NCI-H2081 treated with DMSO at 0.1 percent for 48 hours (cell line): ENCODE measurements around the gene ZSCAN10.
"Not testable (repeated sequence)": the region's sequence is repeated elsewhere in the genome, so short reads cannot be mapped to it uniquely, and the experiment has no call there.

ENCODE experiments used
- DNase-seq: peaks from one replicate; lab custom pipeline; 2025; lab: John Stamatoyannopoulos, UW

ZSCAN10 gene

GRCh38 chr16:3085868-3086595 is 13.1 kb downstream of the ZSCAN10 start:
- DNase-seq: no peak

DNA sequence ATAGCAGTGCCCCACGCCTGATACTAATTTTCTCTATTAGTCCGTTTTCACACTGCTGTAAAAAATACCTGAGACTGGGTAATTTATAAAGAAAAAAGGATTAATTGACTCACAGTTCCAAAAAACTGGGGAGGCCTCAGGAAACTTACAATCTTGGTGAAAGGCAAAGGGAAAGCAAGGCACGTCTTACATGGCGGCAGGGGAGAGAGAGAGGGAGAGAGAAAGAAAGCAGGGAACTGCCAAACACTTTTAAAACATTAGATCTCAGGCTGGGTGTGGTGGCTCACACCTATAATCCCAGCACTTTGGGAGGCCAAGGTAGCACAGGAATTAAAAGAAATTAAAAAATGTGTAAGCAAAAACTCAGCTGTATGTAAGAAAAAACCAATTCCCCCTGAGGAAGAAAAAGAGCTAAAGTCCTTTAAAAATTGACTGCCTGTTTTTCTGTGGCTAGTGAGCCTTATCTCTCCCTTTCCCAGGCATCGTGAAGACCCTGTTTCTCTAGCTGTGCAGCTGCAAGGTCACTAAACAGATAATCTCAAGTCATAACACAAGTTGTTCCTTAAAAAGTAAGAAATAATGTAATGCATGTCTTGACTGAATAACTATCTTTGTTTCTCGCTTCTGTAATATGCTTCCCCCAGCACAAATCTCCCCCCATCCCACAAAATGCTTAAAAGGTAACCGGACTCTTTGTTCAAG is 14.0 kb downstream of the ZSCAN10 start:
- DNase-seq: no peak

DNA sequence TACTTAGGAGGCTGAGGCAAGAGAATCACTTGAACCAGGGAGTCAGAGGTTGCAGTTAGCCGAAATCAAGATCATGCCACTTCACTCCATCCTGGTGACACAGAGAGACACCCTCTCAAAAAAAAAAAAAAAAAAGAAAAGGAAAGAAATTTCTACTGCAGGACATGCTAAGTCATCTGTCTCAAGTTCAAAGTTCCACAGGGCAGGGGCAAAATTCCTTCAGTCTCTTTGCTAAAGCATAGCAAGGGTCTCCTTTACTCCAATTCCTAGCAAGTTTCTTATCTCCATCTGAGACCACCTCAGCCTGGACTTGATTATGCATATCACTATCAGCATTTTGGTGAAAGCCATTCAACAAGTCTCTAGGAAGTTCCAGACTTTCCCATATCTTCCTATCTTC is 14.6 kb downstream of the ZSCAN10 start:
- DNase-seq: no peak

DNA sequence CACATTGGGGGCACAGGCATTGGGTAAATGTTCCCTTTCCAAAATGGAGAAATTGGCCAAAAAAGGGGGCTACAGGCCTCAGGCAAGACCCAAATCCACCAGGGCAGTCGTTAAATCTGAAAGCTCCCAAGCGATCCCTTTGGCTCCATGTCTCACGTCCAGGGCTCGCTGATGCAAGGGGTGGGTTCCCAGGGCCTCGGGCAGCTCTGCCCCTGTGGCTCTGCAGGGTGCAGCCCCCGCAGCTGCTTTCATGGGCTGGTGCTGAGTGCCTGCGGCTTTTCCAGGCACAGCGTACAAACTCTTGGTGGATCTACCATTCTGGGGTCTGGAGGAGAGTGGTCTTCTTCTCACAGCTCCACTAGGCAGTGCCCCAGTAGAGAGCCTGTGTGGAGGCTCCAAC is 15.7 kb downstream of the ZSCAN10 start:
- DNase-seq: not testable (repeated sequence)

GRCh38 chr16:3081957-3082356 is 17.1 kb downstream of the ZSCAN10 start:
- not testable (repeated sequence) for DNase-seq

GRCh38 chr16:3080024-3080423 is 19.1 kb downstream of the ZSCAN10 start:
- DNase-seq: no peak

GRCh38 chr16:3076577-3076976 is 22.5 kb downstream of the ZSCAN10 start:
- no peak for DNase-seq

DNA sequence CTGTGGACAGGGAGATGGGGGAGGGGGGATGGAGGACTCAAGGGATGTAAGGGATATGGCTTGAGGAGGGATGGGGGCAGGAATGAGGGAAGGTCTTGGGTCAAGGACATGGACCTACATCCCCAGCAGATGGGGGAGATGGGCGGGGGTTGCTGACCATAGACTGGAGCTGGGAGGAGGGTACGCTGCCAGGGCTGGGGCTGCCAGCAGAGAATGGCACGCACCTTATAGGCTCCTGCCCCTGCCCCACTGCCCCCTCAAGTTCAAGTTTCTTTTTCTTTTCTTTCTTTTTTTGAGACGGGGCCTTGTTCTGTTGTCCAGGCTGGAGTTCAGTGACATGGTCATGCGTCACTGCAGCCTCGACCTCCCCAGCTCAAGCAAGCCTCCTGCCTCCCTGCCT is 23.1 kb downstream of the ZSCAN10 start:
- not testable (repeated sequence) for DNase-seq

GRCh38 chr16:3075523-3075915 is 23.6 kb downstream of the ZSCAN10 start:
- no peak for DNase-seq

- DNase-seq: no peak
These were observed 24.1 kb downstream of the ZSCAN10 start for GRCh38 chr16:3074860-3075522.

- no peak for DNase-seq
These were observed 25.6 kb downstream of the ZSCAN10 start for GRCh38 chr16:3073448-3073847.

GRCh38 chr16:3072576-3073263 is 26.4 kb downstream of the ZSCAN10 start:
- DNase-seq: not testable (repeated sequence)

- not testable (repeated sequence) for DNase-seq
These were observed 26.9 kb downstream of the ZSCAN10 start for GRCh38 chr16:3072148-3072547.

DNA sequence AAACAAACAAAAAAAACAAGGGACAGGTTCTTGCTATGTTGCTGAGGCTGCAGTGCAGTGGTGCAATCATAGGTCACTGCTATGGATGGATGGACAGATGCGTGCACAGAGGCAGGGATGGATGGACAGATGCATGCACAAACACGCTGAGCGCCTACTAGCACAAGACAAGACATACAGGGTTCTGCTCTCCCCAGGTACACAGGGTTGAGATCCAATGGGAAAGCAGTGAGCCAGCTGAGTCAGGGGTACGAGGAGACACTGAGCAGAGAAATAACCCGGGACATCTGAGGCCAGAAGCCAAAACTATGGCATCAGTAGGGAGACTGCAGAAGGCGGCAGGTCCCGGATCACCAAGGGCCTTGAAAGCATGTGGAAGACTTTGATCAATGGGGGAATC is 27.4 kb downstream of the ZSCAN10 start:
- DNase-seq: no peak

- no peak for DNase-seq
These were observed 28.4 kb downstream of the ZSCAN10 start for GRCh38 chr16:3070608-3071111.

DNA sequence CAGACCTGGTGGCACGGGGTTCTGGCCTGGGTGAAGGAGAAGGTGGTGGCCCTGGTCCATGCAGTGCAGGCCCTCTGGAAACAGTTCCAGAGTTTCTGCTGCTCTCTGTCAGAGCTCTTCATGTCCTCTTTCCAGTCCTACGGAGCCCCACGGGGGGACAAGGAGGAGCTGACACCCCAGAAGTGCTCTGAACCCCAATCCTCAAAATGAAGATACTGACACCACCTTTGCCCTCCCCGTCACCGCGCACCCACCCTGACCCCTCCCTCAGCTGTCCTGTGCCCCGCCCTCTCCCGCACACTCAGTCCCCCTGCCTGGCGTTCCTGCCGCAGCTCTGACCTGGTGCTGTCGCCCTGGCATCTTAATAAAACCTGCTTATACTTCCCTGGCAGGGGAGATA is 29.9 kb downstream of the ZSCAN10 start:
- not testable (repeated sequence) for DNase-seq

DNA sequence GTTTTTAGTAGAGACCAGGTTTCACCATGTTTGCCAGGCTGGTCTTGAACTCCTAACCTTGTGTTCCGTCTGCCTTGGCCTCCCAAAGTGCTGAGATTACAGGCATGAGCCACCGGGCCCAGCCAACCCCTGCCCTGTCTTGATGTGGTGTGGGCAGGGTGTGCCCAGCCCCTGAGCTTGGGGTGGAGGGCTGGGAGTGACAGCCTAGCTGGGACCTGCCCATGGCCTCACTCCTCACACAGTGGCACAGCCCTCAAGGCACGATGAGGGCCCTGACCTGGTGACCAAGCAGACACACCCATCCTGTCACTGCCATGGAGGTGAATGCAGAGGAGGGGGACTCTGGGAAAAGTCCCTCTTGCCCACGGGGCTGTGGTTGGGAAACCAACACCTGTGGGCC is 30.6 kb downstream of the ZSCAN10 start:
- no peak for DNase-seq

- DNase-seq: no peak
These were observed 32.7 kb downstream of the ZSCAN10 start for GRCh38 chr16:3066440-3066748.

GRCh38 chr16:3065742-3066439 is 33.2 kb downstream of the ZSCAN10 start:
- no peak for DNase-seq

- DNase-seq: no peak
These were observed 33.9 kb downstream of the ZSCAN10 start, which contains the start of gene IL32 for GRCh38 chr16:3065069-3065741. Gene IL32, plus strand, starts transcription at chr16:3065640. Its CDS starts 172 bp downstream, at chr16:3065812.
